HG03108 (cell line): Measurements from ENCODE around the gene FXYD3.

Experiments
- ATAC-seq: cut with Tn5 transposase; IDR thresholded peaks from one replicate; pipeline ENCODE4 v1.9.1; 2021; ENCODE audit warnings: moderate library complexity; ENCODE audit not compliant: unreplicated experiment

The FXYD3 gene

GRCh38 chr19:35105411-35106290, 10.0 kb upstream of the FXYD3 start:
- ATAC-seq, result no peak

GRCh38 chr19:35106291-35106583, 9.4 kb upstream of the FXYD3 start:
- ATAC-seq, result no peak

- ATAC-seq, result no peak
Measured at GRCh38 chr19:35106898-35107541, 8.6 kb upstream of the FXYD3 start.

GRCh38 chr19:35107545-35107944, 8.1 kb upstream of the FXYD3 start:
- no peak for ATAC-seq

- no peak for ATAC-seq
Measured at GRCh38 chr19:35108730-35109129, 6.9 kb upstream of the FXYD3 start.

GRCh38 chr19:35109395-35110112, 6.1 kb upstream of the FXYD3 start:
- no peak for ATAC-seq

- ATAC-seq, result no peak
Measured at GRCh38 chr19:35110974-35111373, 4.6 kb upstream of the FXYD3 start.

- no peak for ATAC-seq
Measured at GRCh38 chr19:35112995-35113688, 2.5 kb upstream of the FXYD3 start.

- ATAC-seq, result no peak
Measured at GRCh38 chr19:35114353-35115176, 1.1 kb upstream of the FXYD3 start.

- ATAC-seq, result no peak
Measured at GRCh38 chr19:35116072-35116801, 614 bp downstream of the FXYD3 start.

GRCh38 chr19:35117116-35117515, 1.5 kb downstream of the FXYD3 start:
- ATAC-seq, result no peak

GRCh38 chr19:35117799-35118198, 2.2 kb downstream of the FXYD3 start:
- ATAC-seq, result no peak

GRCh38 chr19:35118268-35119020, 2.8 kb downstream of the FXYD3 start:
- ATAC-seq, result no peak

GRCh38 chr19:35119091-35119490, 3.5 kb downstream of the FXYD3 start:
- no peak for ATAC-seq

GRCh38 chr19:35119578-35120155, 4.0 kb downstream of the FXYD3 start:
- ATAC-seq, result no peak

- no peak for ATAC-seq
Measured at GRCh38 chr19:35120492-35120891, 4.9 kb downstream of the FXYD3 start.

- ATAC-seq, result no peak
Measured at GRCh38 chr19:35120898-35121297, 5.3 kb downstream of the FXYD3 start.

- no peak for ATAC-seq
Measured at GRCh38 chr19:35122687-35123551, 7.3 kb downstream of the FXYD3 start.
